GM19463 (cell line): ENCODE measurements around the gene NAALADL2.

ENCODE experiments used
- ATAC-seq: cut with Tn5 transposase; IDR thresholded peaks from one replicate; pipeline ENCODE4 v1.9.1; 2021; ENCODE audit warnings: mild to moderate bottlenecking, moderate library complexity; ENCODE audit not compliant: unreplicated experiment

Gene NAALADL2

DNA sequence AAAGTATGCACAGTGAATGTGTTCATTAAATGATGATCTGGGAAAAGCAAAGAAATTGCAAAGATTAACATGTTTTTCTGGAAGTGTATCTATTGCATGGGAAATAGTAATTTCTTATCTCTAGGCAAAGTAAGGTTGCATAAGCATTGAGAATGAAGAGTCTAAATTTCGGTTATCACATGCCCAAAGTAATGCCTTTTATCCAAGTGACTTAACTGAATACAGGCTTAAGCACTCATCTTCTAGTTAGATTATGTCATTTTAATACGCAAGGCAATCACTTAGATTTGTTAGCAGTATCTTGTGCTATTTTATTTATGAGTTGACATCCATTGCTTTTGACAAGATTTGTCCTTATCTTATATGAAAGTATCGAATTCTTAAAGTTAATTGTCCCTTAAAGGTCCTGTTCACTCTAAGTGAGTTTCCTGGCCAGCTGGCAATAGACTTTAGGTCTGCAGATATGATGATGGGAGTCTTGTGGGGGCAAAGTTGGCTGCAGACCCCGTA lies 100.5 kb downstream of the NAALADL2 start:
- ATAC-seq = no peak

DNA sequence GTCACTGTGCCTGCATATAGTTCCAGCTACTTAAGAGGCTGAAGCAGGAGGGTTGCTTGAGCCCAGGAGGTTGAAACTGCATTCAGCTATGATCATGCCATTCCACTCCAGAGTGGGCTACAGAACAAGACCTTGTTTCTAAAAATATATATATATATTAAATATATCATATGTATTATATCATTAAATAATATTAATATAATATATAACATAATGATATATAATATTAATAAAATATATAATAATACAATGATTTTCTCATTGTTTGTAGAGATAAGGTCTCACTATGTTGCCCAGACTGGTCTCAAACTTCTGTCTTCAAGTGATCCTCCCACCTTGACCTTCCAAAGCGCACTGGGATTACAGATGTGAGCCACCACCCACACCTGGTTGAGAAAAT lies 101.8 kb downstream of the NAALADL2 start:
- no peak for ATAC-seq

DNA sequence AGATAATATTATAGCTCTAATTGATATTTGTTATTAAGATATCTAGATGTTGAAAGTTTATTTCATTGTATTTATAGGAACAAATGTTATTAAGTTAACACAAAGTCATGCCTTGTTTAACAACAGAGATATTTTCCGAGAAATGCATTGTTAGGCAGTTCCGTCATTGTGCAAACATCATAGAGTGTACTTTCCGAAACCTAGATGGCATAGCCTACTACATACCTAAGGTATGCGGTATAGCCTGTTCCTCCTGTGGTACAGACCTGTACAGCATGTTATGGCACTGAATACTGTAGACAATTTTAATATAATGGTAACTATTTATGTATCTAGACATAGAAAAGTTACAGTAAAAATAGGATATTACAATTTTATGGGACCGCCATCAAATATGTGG lies 114.3 kb downstream of the NAALADL2 start:
- no peak for ATAC-seq

DNA sequence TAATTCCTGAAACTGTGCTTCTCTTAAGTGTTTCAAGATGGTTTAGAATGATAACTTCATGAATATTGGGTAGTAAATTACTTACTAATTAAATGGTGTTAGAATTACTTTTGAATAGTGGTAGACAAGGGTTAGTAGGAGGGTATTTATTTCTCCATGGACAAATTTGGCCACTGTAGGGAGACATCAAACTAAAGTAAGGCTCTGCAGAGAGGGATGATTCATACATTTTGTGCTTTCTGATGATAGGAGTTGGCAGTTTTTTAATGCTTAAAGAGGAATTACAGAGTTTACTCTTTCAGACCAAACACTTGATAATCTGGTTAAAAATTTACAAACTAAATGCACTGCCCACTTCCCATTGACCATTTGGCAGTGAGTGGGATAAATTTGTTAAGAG lies 127.6 kb downstream of the NAALADL2 start:
- ATAC-seq = no peak

DNA sequence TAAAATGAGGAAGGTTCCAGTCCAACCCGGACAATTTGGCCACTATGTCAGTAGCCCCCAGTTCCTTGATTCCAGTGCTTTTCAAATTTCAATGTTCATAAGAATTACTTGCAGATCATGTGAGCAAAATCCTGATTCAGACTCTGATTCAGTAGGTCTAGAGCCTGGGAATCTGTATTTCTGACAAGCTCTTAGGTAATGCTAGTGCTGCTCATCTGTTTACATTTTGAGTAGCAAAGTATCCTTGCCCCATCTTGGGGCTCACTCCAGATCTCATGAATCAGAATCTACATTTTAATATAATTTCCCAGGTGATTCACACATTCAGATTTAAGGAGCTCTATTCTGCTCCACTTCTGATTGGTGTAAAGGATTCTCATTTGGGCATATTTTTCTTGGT lies 142.0 kb downstream of the NAALADL2 start:
- ATAC-seq = no peak

DNA sequence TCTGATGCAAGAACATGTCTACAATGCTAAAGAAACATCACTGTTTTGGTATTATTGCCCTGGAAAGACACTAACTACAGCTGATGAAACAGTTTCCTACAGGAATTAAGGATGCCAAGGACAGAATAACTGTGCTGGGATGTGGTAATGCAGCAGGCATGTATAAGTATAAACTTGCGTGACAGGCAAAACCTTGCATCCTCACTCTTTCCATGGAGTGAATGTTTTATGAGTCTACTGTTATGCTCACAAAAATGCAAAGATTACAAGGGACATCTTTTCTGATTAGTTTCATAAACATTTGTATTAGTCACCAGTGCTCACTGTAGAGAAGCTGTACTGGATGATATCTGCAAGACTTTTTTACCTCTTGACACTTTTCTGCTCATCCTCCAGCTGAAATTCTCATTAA lies 143.6 kb downstream of the NAALADL2 start:
- no peak for ATAC-seq

DNA sequence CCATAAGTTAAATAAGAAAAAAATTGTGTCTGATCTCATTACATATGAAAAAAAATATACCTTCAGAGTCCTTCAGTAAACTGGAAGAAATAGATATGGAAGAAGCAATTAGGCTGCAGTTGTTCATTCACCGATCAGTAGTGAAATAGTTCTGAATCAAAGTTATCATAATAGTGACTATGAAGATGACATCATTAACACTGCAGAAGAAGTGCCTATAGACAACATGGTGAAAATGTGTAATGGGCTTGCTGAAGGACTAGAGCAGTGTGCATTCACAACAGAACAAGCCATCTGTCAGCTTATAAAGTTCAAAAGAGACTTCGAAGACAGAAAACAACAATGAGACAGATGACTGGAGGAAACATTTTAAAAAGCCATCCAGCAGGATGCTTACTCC lies 144.5 kb downstream of the NAALADL2 start:
- no peak for ATAC-seq

DNA sequence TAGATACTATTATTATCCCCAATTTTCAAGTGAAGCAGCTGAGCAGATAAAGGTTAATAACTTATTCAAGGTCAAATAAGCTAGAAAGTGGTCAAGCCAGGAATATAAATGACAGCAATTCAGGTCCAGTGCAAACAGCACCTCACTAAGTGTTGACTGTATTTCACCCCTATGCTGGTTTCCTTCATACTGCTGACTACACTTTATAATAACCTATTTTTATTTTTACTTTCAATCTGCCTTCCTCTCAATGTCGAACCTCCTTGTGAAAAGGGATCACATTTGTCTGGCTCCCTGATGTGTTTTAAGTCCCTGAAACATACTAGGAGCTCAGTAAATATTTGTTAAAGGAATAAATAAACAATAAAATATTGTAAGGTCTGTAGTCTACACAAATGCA lies 146.1 kb downstream of the NAALADL2 start:
- ATAC-seq = no peak

DNA sequence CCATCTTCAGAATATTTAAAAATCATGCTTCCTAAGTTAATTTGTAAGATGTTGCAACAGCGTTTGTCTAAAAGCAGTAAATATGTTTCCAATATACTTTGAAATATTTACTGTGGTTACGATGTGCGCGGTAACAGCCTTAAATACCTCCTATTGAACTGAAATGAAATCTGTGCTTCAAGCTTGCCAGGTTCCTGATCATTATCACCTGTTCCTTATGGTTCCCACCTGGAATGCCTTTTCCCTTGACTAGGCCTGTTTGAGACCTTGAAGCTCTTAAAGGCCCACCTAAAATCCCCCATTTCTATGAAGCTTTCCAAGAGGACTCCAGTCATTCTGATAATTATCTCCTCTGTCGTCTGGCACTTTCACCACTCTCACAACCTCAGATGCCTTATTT lies 146.7 kb downstream of the NAALADL2 start:
- ATAC-seq = no peak

DNA sequence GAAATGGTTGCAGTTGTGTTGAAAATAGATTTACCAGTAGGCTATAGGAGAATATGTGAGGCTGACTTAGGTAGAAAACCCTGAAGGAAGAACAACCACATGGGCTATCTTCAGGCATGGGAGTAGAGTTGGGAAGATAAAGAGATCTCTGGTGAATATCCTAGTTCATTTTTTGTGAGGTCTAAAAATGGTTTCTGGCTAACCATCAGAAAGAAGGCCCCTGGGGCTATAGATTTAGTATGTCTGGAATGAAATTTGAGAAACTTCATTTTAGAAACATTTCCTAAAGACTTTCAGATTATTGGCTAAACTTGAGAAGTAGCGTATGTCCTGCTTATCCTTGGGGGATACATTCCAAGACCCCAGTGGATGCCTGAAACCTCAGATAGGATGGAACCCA lies 148.2 kb downstream of the NAALADL2 start:
- ATAC-seq = no peak

DNA sequence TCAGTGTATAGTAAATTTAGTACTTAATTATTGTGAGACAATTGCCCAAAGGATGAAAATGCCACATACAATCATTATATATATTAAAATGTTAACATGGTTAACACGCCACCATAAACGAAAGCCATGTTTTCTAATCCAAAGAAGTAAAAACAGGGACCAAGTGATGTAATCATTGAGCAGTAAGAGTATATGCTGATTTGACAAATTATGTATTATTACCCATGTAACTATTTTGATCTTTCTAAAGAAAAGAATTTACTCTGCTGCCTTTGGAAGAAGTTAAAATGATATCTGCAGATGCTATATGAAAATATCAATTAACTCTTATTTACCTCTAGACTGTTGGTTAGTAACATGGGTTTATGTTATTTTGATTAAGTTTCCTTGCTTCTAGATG lies 150.2 kb downstream of the NAALADL2 start:
- ATAC-seq = no peak

DNA sequence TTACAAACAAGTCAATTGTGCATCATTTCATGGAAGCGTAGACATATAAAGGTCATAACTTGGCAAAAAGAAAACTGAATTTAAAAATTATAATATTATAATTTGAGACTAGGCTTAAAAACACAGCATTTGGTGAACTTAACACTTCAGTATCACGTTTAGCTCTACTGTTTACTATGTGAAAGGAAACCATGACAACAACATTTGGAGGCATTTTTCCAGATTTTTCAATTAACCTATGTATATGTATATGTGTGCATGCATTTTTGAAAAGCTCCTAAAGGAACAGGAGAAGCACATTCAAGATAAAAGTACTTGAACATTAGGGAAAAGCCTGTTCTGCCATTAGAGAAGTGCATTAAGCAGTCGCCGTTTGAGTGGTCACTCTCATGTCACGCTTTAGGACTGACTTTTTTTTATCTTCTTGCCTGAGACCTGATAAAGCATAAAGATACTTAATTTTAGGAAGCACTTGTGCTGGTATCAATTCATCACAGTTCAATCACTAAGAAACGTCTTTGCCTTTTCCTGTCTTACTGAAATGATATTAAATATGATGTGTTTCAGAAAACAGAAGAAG lies 156.0 kb downstream of the NAALADL2 start:
- no peak for ATAC-seq

DNA sequence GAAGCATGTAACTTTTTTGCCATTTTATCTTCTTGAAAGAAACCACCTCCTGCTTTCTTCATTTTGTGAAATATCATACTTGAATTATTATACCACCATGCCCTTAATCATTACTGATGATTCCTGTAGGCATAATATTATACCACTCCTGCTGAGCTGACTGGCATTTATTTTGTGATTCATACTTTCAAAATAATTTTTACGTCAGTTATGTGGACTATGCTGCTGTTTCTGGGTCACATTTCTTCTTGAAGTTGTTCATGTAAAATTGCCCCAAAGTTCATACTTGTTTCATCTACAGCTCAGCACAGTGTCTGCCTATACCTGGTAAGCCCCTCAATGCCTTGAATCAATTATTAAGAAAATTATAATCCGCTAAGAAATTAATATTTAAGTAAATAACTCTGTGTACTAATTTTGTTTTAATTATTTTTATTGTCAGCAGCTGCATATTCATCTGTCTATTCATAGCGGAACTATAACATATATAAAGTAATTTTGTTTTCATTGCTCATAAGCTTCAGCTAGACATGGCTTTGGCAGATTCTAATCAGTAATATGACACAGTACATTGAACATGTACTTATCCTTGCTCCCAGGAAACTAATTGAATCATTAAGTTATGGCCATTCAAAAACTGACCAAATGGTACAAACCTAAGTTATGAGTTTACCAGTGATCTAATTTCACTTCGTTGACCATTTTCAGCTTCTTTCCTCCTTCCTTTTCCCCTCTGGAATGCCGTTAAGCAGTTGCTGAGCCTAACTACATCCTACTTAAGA lies 160.0 kb downstream of the NAALADL2 start:
- no peak for ATAC-seq

DNA sequence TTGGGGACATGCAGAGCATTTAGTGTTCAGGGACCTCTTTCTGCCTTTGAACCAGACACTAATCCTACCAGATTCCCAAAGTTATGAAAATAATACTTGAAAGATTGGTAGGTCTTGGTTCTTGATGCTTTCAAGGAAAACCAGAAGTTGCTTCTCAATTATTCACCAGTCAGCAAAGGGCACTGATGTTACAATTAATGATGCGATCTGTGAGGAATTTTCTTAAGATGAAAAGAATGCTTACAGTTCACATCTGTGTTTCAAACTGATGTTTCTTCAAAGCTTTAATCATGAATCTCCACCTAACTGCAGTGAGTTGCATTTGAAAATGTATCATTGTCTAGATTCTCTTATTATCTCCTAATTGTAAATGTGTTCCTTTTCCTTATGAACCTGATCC lies 161.0 kb downstream of the NAALADL2 start:
- ATAC-seq = no peak

DNA sequence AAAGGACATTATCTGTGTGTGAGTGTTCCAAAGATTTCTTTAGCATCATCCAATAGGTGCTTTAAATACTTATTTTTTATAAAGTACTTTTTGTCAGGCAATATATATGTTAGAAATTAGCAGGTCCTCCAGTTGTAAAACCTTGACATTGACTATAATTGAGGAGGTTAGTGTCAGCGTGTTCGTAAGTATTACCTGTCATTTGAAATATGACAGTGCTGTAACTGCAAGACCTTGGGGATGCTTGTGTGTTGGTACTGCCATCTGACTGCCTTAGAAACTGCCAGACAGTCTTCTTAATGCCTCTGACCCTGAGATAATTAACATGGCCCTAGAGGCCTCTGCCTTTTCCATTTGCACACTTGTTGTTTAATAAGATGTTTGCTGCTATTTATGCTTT lies 170.7 kb downstream of the NAALADL2 start:
- no peak for ATAC-seq

DNA sequence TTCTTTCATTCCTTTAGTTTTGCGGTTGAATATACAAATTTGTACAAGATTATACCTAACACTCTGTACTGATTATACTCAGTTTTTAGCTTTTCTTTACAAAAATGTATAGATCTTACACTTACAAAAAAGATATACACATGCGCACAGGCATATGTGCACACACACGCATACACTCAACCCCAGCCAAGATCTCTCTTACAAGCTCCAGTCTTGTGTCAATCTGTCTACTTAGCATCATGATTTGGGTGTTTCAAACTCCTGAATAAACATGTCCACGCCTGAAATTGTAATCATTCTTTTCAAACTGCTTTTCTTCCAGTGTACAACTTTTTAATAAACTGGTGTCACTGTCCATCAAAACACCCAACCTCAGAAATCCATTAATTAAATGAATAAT lies 180.7 kb downstream of the NAALADL2 start:
- no peak for ATAC-seq

DNA sequence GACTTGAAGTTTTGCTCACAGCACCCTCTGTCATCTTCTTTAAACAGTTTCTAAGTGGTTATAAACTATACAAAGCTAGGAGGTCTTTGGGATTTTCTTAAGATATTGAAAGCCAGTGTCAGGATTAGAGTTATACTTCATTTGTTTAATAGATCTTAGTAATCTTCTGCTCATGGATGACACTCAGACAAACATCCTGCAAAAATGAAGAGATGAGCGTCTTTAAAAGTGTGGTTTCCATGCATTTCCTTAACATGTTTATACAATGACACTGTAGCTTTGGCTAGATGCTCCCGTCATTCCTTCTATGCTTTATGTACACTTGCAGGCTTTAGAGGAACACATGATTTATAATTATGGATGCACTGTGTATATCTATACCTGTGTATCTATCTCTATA lies 182.2 kb downstream of the NAALADL2 start:
- ATAC-seq = no peak

DNA sequence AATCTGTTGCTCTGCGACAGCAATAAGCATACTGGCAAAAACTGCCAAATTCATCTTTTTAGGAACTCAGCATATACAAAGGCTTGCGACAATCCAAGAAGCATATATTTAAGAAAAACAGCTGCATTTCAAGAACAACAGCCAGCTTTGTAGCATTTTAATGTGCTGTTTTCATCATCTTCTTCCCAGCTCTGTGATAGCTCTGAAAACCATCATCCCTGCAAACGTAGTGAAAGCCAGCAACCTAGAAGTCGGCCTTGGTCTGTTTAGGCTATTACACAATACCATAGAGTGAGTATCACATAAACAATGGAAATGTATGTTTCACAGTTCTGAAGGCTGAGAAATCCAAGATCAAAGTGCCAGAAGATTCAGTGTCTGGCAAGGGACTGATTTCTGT lies 187.5 kb downstream of the NAALADL2 start:
- no peak for ATAC-seq

DNA sequence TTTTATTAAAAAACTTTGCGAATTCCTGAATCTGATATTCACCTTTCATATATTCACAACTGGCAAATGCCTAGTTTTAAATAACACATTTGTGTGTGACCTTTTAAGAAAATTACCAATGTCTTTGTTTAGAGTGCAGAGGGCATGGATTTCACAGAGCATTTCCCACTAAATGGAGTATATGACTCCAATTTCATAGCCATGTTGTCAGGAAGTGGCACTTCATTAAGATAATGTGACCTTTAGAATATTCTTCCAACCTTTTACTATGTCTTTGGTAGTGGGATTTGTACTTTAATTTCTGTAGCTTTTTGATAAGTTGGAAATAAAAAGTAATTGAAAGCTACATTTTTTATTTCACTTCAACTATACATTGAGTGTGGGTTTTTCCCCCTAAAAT lies 188.7 kb downstream of the NAALADL2 start:
- no peak for ATAC-seq

DNA sequence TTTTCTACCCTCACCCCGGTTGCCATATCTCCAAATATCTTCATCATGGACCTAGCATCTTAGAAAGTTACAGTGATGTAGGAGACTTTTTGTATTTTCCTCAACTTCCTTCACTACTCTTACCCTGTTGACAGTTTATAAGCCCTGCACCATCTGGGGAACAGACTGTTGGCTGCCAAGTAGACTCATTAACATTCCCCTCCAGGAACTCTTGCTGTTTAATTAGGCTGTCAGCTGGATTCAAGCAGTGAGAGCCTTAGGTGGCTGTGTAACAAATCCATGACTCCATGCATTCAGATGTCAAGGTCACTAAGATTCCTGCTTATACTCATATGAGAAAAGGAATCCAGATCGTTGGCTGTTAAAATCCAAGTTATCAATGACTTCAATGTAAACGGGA lies 198.3 kb downstream of the NAALADL2 start:
- no peak for ATAC-seq

DNA sequence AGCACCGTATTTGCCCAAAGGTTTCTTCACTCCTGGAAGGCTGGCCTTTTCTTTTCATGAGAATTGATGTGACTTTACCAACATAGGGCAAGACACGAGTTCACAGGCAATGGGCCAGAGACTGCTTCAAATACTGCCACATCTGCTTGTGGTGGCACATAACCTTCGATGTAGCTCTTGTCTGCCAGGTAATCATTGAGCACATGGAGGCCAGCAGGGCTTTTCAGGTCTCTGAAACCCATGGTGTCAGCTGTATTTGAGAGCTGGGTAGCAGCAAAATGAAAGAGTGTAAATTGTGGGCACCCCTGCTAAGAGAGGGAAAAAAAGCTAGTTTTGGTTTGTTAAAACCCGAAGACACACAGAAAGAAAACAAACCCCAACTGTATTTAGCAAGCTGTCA lies 200.7 kb downstream of the NAALADL2 start:
- ATAC-seq = no peak

DNA sequence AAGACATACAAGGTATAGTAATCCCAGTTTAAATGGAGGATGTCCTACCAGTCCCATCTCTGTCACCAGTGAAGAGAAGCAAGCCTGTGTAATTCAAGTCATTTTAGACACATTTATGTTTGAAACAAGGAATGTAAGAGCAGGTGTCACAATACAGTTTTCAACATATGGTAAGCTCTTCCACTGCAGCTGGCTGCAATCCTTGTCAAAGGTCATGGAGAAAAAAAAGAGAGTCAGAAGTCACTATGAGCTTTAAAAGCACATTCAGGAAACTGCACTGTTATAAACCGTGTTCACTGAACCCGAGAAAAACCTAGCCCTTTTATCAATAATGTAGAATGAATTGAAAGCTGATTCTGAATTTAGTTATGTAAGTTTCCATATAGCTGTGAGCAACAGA lies 206.4 kb downstream of the NAALADL2 start:
- no peak for ATAC-seq
